GM13977 (cell line): Measurements from ENCODE around the gene TNFRSF11A.

Experiments used
- DNase-seq: peaks from one replicate; pipeline ENCODE4 v3.0.0; 2012; ENCODE audit warnings: low spot score
- CTCF ChIP-seq: IDR thresholded peaks from 2 replicates; pipeline ENCODE4 v1.5.1; 2012; ENCODE audit warnings: mild to moderate bottlenecking, control low read depth; ENCODE audit not compliant: insufficient read depth; ENCODE audit errors: extremely low read depth, missing control alignments
- in situ Hi-C: fragments of 300-500 bp; cut with MboI; formaldehyde crosslinking; loops from one replicate; pipeline ENCODE4 v1.12.0; 2022; ENCODE audit warnings: low sequenced_read_pairs, low pct_unique_long_range_greater_than_20kb, mixed read lengths, inconsistent platforms; ENCODE audit not compliant: unreplicated experiment

Gene TNFRSF11A

GRCh38 chr18:62282188-62282629, 42.9 kb upstream of the TNFRSF11A start:
- in situ Hi-C loops, result no loop called here
- no peak for DNase-seq
- TF ChIP-seq CTCF, result no peak

- TF ChIP-seq CTCF, result no peak
- in situ Hi-C loops, result no loop called here
- no peak for DNase-seq
These were observed 40.5 kb upstream of the TNFRSF11A start for GRCh38 chr18:62284637-62285036.

- in situ Hi-C loops, result no loop called here
- no peak for DNase-seq
- TF ChIP-seq CTCF, result no peak
These were observed 39.8 kb upstream of the TNFRSF11A start for GRCh38 chr18:62285281-62285680.

GRCh38 chr18:62287781-62288664, 37.1 kb upstream of the TNFRSF11A start:
- TF ChIP-seq CTCF, result no peak
- in situ Hi-C loops, result no loop called here
- DNase-seq, result no peak

GRCh38 chr18:62288665-62289008, 36.5 kb upstream of the TNFRSF11A start:
- no peak for TF ChIP-seq CTCF
- in situ Hi-C loops, result no loop called here
- DNase-seq, result no peak

- peak; percentile 32 for DNase-seq
These were observed 36.1 kb upstream of the TNFRSF11A start for GRCh38 chr18:62289047-62289446.

More at GRCh38 chr18:62289047-62289446, 36.1 kb upstream of the TNFRSF11A start:
- no peak for TF ChIP-seq CTCF
- in situ Hi-C loops, result no loop called here
